HUES6 (cell line): ENCODE results near the gene MAP4K2.

Experiments
- H3K27ac ChIP-seq: 2 replicates; pipeline ENCODE4 v1.7.0; 2013; ENCODE audit warnings: low read depth, mild to moderate bottlenecking, low read length, inconsistent platforms
- H3K27me3 ChIP-seq: 2 replicates; pipeline ENCODE4 v1.6.1; 2013; ENCODE audit warnings: low read length; ENCODE audit not compliant: control insufficient read depth, insufficient read depth
- H3K36me3 ChIP-seq: 2 replicates; pipeline ENCODE4 v1.6.1; 2013; ENCODE audit warnings: low read length; ENCODE audit not compliant: control insufficient read depth, insufficient read depth
- H3K4me1 ChIP-seq: 2 replicates; pipeline ENCODE4 v1.6.1; 2013; ENCODE audit warnings: low read length; ENCODE audit not compliant: control insufficient read depth, insufficient read depth
- H3K4me3 ChIP-seq: 2 replicates; pipeline ENCODE4 v1.5.1; 2013; ENCODE audit warnings: low read depth, low read length
- H3K9ac ChIP-seq: one replicate; pipeline ENCODE4 v1.6.1; 2013; ENCODE audit warnings: mild to moderate bottlenecking, low read length
- H3K9me3 ChIP-seq: 2 replicates; pipeline ENCODE4 v1.6.1; 2013; ENCODE audit warnings: low read depth, low read length; ENCODE audit not compliant: control insufficient read depth, insufficient read depth

Gene MAP4K2

DNA sequence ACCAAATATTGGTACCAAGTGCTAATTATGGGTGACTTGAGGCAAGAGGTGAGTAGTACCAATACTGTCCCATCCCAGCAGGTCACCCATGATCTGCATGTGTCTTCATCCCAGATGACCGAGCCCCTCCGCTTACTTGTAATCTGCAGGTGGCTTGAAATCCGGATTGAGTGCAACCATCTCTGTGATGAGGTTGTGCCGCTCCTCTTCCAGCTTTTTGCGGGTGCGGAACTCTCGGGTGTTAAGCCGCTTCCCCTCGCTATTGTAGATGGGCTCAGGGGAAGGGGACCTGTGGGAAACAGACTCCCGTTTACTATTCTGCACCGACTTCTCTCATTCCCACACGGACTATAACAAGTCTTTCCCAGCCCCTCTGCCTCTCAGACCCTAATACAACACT lies 32.9 kb downstream of the MAP4K2 start:
- H3K4me1 ChIP-seq, result peaks cover 14% of the 10 kb centered on the region
- no peaks in the 10 kb centered on the region for H3K9me3 ChIP-seq
- H3K27ac ChIP-seq, result no peak overlapping the region
- no peaks in the 10 kb centered on the region for H3K27me3 ChIP-seq
- peaks cover 95% of the 10 kb centered on the region for H3K36me3 ChIP-seq
- H3K9ac ChIP-seq, result no peak overlapping the region
- no peak overlapping the region for H3K4me3 ChIP-seq

DNA sequence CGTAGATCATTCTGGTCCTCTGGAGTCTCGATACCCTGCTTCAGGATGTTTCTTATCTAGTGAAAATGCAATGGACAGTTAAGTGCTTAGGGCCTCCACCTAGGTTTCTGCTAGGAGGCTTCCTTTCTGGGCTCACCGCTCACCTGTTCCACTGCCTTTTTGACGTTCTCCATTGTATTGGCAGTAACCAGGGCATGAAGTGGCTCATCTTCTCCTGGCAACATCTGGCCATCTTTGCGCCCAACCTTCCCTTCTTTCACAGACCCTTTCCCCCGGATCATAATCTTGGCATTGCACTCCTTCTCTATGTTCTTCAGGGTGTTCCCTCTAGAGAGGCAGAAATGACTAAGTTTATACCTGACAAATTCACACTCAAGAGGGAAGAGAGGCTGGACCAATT lies 33.7 kb downstream of the MAP4K2 start:
- H3K36me3 ChIP-seq, result peaks cover 95% of the 10 kb centered on the region
- H3K9me3 ChIP-seq, result no peaks in the 10 kb centered on the region
- H3K4me3 ChIP-seq, result no peak overlapping the region
- no peak overlapping the region for H3K27ac ChIP-seq
- H3K9ac ChIP-seq, result no peak overlapping the region
- H3K4me1 ChIP-seq, result peaks cover 22% of the 10 kb centered on the region
- H3K27me3 ChIP-seq, result no peaks in the 10 kb centered on the region

DNA sequence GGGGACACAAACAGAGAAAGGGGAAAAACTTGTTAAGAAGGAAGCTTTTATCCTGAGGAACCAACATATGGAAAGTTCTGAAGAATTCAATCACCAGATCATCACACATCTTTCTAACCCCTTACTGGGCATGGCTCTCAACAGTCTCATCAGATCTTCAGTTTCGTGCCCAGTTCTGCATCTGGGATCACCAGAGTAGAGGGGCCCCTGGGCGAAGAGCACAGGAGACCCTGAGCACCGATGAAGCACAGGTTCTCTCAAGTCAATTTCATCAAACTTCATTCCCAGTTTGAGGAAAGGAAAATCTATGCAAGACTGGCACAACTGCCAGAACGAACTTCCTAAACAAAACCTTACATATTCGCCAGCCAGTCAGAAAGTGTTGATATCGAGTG lies 34.7 kb downstream of the MAP4K2 start:
- H3K9me3 ChIP-seq, result no peaks in the 10 kb centered on the region
- peaks cover 32% of the 10 kb centered on the region for H3K4me1 ChIP-seq
- H3K9ac ChIP-seq, result no peak overlapping the region
- no peak overlapping the region for H3K27ac ChIP-seq
- H3K27me3 ChIP-seq, result no peaks in the 10 kb centered on the region
- peaks cover 95% of the 10 kb centered on the region for H3K36me3 ChIP-seq
- H3K4me3 ChIP-seq, result no peak overlapping the region

DNA sequence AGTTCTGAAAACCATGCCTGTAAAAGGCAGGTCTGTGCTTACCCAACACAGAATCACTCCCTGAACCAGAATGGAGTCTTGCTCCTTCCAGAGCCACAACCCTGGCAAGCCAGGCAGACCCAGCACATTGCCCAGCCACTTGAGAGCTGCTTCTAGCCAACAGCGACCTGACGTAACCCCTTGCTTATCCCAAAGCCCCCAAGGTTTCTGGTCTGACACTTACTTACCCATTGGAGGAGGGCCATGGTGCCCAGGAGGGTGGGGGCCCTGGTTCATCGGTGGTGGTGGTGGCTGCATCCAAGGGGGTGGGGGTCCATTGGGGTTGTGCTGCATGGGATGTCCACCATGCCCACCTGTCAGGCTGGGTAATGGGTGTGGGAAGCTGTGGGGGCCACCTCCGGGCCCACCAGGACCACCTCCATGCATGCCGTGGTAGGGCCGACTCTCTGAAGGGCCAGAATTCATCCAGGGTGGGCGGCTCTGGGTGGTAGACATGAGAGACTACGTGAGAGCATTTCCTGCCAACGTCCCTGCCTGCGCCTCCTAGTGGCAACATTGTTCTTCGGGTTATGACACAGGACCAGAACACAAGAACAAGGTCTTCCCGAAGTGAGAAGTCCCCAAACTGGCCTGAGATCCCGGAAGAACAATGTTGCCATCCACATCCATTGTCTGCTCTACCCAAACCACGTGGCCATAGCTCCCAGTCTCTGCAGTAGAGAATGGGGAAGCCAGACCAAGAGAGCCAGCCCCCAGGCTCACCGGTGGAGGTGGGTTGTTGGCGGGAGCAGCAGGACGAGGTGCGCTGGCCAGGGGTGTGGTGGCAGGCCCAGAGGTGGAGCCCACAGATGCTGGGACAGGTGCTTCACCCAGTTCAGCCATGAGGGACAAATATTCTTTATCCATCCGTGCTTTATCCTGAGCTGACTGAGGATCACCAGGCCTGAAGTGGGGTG lies 35.4 kb downstream of the MAP4K2 start:
- no peaks in the 10 kb centered on the region for H3K27me3 ChIP-seq
- no peak overlapping the region for H3K9ac ChIP-seq
- no peaks in the 10 kb centered on the region for H3K9me3 ChIP-seq
- peaks cover 92% of the 10 kb centered on the region for H3K36me3 ChIP-seq
- peaks cover 39% of the 10 kb centered on the region for H3K4me1 ChIP-seq
- no peak overlapping the region for H3K4me3 ChIP-seq
- no peak overlapping the region for H3K27ac ChIP-seq

DNA sequence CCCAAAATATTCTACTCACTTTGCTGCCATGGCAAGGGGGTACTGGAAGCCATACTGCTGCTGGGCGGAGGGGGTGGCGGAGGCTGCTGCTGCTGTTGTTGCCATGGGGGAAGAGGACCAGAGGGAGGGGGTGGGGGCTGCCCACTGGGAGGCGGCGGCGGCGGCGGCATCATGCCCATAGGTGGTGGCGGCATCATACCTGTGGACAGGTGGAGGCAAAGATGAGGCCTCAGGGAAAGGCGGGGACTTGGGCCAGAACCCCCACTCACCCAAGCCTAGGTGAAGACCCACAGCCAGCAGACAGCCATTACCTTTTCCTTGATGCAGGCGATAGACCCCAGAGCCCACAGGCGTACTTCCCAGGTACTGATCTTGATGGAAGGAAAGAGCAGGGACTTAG lies 36.1 kb downstream of the MAP4K2 start:
- H3K4me1 ChIP-seq, result peaks cover 46% of the 10 kb centered on the region
- no peak overlapping the region for H3K4me3 ChIP-seq
- peaks cover 84% of the 10 kb centered on the region for H3K36me3 ChIP-seq
- no peak overlapping the region for H3K9ac ChIP-seq
- no peaks in the 10 kb centered on the region for H3K27me3 ChIP-seq
- no peaks in the 10 kb centered on the region for H3K9me3 ChIP-seq
- H3K27ac ChIP-seq, result no peak overlapping the region

DNA sequence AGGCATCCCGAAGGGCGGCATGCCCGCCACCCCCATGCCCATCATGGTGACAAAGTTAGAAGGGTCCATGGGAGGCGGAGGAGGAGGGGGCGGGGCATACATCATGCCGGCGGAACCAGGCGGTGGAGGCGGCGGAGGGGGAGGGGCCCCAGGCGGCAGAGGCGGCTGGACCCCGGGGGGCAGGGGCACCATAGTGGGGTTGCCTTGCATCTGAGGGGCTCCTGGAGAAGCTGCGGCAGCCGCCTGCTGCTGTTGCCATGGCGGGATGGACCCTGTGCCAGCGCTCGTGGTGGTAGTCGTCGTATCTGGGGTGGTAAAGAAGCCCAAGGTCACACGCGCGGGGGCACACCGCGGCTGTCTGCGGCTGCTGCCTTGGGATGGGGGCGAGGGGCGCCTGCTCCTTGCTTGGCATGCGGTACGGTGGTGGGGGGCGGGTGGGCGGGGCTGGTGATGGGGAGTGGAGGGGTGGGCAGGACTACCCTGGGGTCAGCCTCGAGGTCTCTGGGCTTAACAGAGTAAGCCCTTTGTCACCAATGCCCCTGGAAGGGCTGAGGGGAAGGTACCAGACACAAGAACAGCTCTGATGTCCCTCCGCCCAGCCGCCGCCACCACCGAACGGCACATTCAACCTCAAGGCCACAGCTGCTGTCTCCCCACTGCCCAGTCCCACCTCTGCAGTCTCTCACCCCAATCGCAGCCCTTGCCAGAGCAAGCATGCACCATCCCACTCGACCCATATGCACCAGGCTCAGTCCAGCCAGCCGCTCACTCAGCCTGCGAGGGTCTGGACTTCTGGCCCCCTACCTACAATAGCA lies 37.0 kb downstream of the MAP4K2 start:
- peaks cover 76% of the 10 kb centered on the region for H3K36me3 ChIP-seq
- H3K27me3 ChIP-seq, result no peaks in the 10 kb centered on the region
- no peak overlapping the region for H3K9ac ChIP-seq
- H3K27ac ChIP-seq, result no peak overlapping the region
- H3K4me1 ChIP-seq, result peaks cover 52% of the 10 kb centered on the region
- H3K9me3 ChIP-seq, result no peaks in the 10 kb centered on the region
- H3K4me3 ChIP-seq, result no peak overlapping the region

DNA sequence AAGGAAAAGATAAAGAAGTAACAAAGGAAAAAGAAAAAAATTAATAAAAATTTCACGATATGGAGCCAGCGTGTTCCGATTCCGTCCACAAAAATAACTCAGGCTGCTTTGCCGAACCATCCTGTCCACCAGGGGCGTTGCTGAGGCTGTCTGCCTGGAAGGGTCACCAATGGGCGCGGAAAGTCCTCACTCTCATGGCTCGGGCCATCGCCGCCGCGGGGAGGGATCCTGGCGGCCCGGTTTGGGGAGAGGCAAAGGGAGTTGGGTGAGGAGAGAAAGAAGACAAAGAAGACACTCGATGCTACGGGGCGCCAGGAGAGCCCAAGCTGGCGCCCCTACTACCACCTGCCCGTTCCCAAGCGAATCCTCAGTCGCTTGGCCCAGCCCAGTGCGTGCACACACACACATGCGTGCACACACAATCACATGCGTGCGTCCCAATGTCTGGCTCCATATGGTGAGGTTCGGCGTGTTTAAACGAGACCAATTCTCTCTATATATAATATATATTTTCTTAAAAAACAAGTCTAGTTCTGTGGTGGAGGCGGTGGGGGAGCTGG lies 37.6 kb downstream of the MAP4K2 start:
- Histone ChIP-seq H3K36me3 (peaks cover 69% of the 10 kb centered on the region), H3K9me3 (no peaks in the 10 kb centered on the region), H3K27ac (no peak overlapping the region), H3K9ac (no peak overlapping the region), H3K4me1 (peaks cover 59% of the 10 kb centered on the region), H3K4me3 (no peak overlapping the region), H3K27me3 (no peaks in the 10 kb centered on the region)

DNA sequence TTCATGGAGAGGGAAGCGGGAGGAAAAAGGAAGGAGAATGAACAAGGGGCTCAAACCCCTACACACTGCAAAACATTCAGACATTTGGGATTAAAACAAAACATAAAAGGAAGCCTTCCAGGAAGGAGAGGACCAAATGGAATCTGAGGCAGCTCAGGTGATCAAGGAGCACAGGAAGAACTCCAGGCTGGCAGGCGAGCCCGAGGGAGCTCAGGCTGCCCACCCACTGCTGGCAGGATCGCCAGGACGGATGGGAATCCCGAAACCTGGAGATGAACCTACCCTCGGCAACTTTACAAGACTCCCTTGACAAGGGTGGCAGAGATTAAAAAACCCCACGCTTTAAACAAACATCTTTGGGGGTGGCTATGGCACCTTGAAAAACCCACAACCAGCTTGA lies 38.3 kb downstream of the MAP4K2 start:
- 0 out of 2 replicates have a peak overlapping the region, but pooled peaks have one; percentile 83 for H3K27ac ChIP-seq
- peaks cover 63% of the 10 kb centered on the region for H3K36me3 ChIP-seq
- H3K9me3 ChIP-seq, result no peaks in the 10 kb centered on the region
- peaks cover 65% of the 10 kb centered on the region for H3K4me1 ChIP-seq
- H3K4me3 ChIP-seq, result no peak overlapping the region
- no peak overlapping the region for H3K9ac ChIP-seq
- no peaks in the 10 kb centered on the region for H3K27me3 ChIP-seq

DNA sequence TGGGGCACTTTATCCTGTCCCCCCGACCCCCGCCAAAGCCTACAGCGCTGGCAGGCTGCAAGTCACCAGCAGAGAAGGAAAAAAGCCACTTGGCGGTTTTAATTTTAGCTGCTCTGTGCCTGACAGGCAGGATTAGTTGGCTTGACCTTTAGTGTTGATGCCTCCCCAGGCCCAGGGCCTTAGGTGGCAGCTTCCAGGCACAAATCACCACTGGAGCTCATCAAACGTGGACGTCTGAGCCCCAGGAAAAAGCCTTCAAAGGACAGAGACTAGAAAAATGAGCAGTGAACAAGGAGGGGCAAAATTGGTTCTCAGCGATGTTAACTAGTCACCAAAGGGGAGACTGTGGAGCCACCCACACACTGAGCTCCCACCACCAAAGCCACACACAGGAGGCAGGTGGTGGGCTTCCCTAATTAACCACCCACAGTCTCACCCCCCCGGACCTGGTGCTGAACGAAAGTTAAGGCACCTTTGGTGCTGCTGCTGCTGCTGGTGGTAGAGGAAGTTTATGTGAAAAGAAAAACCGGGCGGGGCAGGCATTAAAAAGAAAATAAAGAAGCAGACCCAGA lies 38.9 kb downstream of the MAP4K2 start:
- H3K4me1 ChIP-seq, result peaks cover 71% of the 10 kb centered on the region
- H3K9me3 ChIP-seq, result no peaks in the 10 kb centered on the region
- H3K27me3 ChIP-seq, result no peaks in the 10 kb centered on the region
- no peak overlapping the region for H3K4me3 ChIP-seq
- peak overlapping the region; percentile 83 for H3K27ac ChIP-seq
- peak overlapping the region; percentile 60 for H3K9ac ChIP-seq
- peaks cover 57% of the 10 kb centered on the region for H3K36me3 ChIP-seq

DNA sequence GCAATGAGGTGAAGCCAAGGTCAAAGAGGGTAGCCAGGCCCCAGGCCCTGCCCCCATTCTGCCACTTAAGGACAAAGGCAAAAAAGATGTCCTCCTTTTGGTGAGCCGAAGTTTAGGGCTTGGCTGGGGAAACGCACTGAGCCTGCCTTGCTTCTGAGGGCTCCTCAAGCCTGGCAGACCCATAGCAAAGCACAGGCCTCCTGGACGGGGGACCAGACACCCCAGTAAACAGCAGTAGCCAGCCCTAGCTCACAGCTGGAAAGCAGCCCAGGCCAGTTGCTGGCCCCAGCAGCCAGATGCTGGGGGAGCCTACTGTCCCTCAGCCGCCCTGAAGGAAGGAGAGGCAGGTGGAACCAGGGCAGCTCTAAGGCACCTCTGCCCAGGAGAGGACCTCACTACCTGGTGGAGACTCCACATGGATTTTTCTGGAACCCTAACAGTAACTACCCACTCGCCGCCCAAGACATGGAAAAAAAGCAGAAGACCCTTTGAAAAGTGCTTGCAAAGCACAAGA lies 39.4 kb downstream of the MAP4K2 start:
- H3K27ac ChIP-seq, result peak overlapping the region; percentile 83
- peaks cover 51% of the 10 kb centered on the region for H3K36me3 ChIP-seq

More for the DNA sequence above, 39.4 kb downstream of the MAP4K2 start:
- peak overlapping the region; percentile 60 for H3K9ac ChIP-seq
- no peaks in the 10 kb centered on the region for H3K9me3 ChIP-seq
- no peaks in the 10 kb centered on the region for H3K27me3 ChIP-seq
- H3K4me1 ChIP-seq, result peaks cover 71% of the 10 kb centered on the region
- H3K4me3 ChIP-seq, result peak overlapping the region; percentile 8; the same call in 1 of the 2 replicates
